ENCODE measurements around the gene HOXD10.

The HOXD10 gene

DNA sequence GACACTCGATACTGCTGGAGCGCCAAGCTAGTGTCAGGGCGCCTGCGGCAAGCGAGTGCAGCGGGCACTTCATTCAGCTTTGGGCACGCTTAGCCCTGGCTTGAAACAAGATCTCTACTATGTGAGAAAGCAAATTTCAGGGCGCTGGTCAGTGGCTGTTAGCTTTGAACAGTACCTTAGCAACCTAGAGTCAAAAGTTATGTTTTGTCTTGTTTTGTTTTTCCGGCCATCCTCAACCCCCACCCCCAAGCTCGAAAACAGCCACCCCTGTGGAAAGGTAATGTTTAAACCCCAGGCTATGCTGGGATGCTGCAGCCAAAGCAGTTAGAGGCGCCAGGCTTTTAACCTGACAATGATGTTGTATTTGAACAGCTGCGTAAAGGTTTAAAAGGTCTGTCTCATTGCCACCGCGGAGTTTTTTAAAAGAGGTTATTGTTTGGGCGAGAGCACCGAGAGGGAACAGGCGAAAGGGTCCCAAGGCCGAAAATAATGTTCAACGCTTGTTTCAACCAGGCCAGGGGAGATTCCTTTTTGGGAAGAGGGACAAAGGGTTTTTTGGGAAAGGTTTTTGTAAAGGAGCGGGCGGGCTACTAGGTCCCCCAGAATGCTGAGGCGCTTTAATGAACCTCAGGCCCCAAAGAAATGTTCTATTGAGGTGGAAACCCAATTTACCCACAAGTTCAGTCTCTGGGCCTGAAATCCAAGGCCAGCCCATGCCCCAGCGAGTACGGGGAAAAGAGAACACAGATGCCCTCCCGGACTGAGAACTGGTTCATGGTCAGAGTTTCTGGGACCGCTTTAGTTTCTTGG, 2.3 kb upstream of the HOXD10 start:
- DNase-seq (ENCODE audit: insufficient read length) (no peak), FAIRE-seq (no peak)
- TF ChIP-seq TAF1 (IDR thresholded peaks at IDR 0.05; ENCODE audit: borderline replicate concordance, low read depth, low read length), result no peak
- TF ChIP-seq POLR2AphosphoS5 (IDR thresholded peaks at IDR 0.05; ENCODE audit: low read depth, low read length), result no peak
- no peak for TF ChIP-seq POLR2A (IDR thresholded peaks at IDR 0.05; ENCODE audit: low read depth, low read length)

DNA sequence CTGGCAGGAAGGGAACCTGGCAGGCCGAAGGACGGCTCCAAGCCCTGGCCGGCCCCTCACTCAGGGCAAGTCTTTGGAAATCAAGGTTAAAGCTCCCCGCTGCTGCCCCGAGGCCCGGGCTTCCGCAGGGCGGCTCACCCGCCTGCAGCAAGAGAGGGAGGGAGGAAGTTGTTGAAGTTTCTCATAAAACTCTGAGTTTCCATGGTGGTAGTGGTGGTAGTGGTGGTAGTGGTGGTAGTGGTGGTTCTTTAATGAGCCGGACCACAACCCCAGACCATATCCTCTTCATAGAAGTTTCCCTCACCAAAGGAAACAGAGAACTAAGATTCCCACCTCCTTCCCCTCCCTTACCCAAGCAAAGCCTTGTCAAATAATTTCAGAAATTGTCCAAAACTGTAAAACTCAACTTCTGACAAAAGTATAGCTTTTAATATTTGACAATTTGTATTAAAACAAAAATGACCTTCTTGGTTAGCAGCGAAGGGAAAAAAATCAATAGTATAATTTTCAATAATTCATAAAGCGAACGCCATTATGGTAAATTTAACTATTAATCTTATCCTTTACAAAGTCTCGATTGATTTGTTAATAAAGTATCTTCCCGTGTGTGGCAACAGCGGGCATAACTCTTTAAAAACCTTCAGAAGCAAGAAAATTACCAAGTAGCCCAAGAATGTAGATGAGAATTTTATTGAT, 1.5 kb upstream of the HOXD10 start:
- TF ChIP-seq POLR2AphosphoS5 (IDR thresholded peaks at IDR 0.05; ENCODE audit: low read depth, low read length), result no peak
- TF ChIP-seq TAF1 (IDR thresholded peaks at IDR 0.05; ENCODE audit: borderline replicate concordance, low read depth, low read length), result no peak
- TF ChIP-seq POLR2A (IDR thresholded peaks at IDR 0.05; ENCODE audit: low read depth, low read length), result no peak
- DNase-seq (ENCODE audit: insufficient read length) (no peak), FAIRE-seq (no peak)

DNA sequence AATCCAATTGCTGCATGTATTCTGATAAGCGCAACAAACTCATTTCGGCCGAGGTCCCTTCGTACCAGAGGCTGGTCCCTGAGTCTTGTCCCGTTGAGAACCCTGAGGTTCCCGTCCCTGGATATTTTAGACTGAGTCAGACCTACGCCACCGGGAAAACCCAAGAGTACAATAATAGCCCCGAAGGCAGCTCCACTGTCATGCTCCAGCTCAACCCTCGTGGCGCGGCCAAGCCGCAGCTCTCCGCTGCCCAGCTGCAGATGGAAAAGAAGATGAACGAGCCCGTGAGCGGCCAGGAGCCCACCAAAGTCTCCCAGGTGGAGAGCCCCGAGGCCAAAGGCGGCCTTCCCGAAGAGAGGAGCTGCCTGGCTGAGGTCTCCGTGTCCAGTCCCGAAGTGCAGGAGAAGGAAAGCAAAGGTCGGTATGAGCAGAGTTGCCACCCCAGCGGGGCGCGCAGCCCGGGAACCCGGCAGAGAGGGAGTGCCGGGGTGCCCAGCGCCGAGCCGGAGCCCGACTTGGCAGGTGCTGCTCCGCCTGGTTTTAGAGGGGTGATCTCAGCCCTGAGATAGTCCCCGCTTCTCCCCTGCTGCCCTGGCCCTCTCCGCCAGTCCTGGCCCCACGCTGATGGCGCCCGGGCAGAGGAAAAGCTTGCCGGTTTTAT, 714 bp downstream of the HOXD10 start:
- no peak for FAIRE-seq
- TF ChIP-seq POLR2AphosphoS5 (IDR thresholded peaks at IDR 0.05; ENCODE audit: low read depth, low read length) (no peak), TAF1 (IDR thresholded peaks at IDR 0.05; ENCODE audit: borderline replicate concordance, low read depth, low read length) (no peak), POLR2A (IDR thresholded peaks at IDR 0.05; ENCODE audit: low read depth, low read length) (no peak)
- DNase-seq (ENCODE audit: insufficient read length), result no peak

DNA sequence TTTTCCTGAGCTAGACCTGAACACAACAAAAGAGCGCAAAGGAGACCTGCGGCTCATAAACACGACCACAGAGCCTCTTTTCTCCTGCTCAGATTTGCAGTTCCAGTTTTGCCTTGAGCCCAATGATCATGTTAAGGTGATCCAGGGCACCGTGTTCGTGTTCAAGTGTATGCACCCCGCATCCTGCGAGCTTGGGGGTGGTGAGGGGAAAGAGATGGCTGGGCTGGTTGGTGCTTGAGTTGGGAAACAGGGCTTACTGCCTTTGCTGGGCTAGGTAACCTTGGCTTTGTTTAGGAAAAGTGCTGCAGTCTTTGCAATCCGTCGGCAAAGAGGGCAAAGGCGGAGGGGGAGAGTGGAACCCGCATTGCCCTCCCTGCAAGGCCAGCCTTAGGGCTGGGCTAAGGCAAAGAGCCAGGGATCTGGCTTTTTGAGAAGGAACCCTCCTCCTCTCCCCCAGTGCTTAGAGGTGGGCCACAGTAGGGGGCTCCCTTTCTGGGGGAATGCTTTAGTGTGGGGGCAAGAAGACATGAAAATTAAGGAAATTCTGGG, 1.3 kb downstream of the HOXD10 start:
- DNase-seq (ENCODE audit: insufficient read length) (no peak), FAIRE-seq (no peak)

DNA sequence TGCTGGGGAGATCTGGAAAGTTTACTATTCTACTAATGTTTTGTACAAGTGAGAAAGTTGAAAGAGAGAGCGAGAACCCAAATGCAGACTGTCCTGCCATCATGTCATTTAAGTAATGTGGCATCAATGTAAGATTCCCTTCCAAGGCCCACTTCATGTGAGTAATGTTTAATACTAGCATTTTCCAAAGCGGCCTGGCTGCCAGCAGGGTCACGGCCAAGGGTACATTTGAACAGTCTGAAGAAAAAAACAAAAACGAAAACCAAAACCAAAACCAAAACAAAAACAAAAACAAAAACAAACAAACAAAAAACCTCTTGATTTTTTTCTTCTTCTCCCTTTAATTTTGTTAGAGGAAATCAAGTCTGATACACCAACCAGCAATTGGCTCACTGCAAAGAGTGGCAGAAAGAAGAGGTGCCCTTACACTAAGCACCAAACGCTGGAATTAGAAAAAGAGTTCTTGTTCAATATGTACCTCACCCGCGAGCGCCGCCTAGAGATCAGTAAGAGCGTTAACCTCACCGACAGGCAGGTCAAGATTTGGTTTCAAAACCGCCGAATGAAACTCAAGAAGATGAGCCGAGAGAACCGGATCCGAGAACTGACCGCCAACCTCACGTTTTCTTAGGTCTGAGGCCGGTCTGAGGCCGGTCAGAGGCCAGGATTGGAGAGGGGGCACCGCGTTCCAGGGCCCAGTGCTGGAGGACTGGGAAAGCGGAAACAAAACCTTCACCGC, 2.2 kb downstream of the HOXD10 start:
- DNase-seq (ENCODE audit: insufficient read length) (no peak), FAIRE-seq (peak; percentile 84)
- TF ChIP-seq TAF1 (IDR thresholded peaks at IDR 0.05; ENCODE audit: borderline replicate concordance, low read depth, low read length) (no peak), POLR2A (IDR thresholded peaks at IDR 0.05; ENCODE audit: low read depth, low read length) (no peak), POLR2AphosphoS5 (IDR thresholded peaks at IDR 0.05; ENCODE audit: low read depth, low read length) (no peak)

More for the DNA sequence above, 1.3 kb downstream of the HOXD10 start:
- TF ChIP-seq POLR2AphosphoS5 (IDR thresholded peaks at IDR 0.05; ENCODE audit: low read depth, low read length) (no peak), TAF1 (IDR thresholded peaks at IDR 0.05; ENCODE audit: borderline replicate concordance, low read depth, low read length) (no peak), POLR2A (IDR thresholded peaks at IDR 0.05; ENCODE audit: low read depth, low read length) (no peak)

DNA sequence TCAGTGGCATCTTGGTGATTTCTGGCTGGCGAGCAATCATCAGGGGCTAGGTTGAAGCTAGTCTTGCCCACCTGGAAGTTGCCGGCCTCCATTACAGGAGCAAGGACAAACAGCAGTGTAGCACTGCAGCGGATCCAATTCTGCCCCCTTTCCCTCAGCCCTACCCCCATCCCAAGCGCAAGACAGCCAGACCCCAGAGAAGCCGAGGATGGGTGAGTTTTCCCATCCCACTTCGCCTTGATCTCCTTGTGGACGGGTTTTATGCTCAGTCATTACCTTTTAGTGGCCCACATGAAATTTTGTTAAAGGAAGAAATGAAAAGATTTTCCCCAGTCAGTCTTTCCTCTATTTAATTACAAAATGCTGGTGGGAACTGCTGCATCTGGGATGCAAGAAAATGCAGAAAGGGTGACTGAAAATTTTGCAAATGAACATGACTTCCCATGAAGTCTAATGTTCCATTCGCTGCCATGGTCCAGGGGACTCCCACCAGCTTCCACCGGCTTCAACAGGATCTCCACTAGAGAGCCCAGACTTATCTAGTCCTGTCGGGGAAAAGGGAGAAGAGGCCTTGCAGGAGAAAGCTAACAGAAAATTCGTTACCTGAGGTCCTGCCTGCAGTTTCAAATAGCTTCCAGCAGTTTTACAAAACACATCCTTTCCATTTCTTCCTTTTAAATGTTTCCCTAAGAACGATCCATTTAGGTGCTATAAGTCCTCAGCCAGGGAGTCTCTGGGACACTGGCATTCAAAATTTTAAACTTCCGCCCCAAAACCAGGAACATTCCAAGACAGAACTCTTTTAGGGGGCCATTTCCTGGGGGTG, 4.0 kb downstream of the HOXD10 start:
- DNase-seq (ENCODE audit: insufficient read length) (no peak), FAIRE-seq (no peak)
- no peak for TF ChIP-seq POLR2AphosphoS5 (IDR thresholded peaks at IDR 0.05; ENCODE audit: low read depth, low read length)
- no peak for TF ChIP-seq POLR2A (IDR thresholded peaks at IDR 0.05; ENCODE audit: low read depth, low read length)

DNA sequence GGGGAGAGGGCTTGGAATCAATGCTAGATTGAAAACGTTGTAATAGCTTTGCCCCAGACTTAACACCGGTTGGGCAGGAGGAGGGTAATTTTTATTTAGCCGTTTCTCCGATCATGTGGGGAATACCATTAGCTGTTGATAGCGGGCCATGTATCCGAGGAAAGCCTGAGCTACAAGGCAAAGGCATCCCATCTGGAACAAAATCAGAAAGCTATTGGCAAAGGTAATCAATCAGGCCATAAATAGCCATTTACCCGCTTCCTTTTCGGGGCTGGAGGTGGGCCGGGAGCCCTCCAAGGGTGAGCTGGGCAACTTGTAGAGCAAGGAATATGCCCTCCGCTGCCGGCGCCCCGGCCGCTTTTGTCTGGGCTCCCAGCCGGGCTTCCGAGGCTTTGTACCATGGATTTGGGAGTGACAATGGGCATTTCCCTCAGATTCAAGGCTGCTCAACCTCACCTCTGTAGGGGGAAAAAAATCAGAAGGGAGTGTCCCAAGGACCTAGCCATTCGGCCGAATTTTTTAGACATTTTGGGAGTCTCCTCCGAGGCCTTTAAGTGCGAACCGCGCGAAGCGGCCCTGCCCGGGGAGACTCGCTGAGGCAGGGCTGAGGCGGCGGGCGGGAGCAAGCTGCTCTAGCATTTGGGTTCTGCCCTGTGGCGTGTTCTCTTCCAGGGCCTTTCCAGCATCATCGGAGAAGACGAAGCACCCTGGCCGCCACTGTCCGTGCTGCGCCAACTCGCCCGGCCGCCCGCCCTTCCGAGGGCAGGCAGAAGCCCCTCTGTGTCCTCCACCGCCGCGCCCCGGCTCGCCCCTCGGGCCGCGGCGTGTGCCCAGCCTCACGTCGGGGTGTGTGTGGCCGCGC, 4.8 kb downstream of the HOXD10 start:
- TF ChIP-seq POLR2A (IDR thresholded peaks at IDR 0.05; ENCODE audit: low read depth, low read length) (no peak), TAF1 (IDR thresholded peaks at IDR 0.05; ENCODE audit: borderline replicate concordance, low read depth, low read length) (no peak), POLR2AphosphoS5 (IDR thresholded peaks at IDR 0.05; ENCODE audit: low read depth, low read length) (no peak)
- DNase-seq (ENCODE audit: insufficient read length) (no peak), FAIRE-seq (no peak)

DNA sequence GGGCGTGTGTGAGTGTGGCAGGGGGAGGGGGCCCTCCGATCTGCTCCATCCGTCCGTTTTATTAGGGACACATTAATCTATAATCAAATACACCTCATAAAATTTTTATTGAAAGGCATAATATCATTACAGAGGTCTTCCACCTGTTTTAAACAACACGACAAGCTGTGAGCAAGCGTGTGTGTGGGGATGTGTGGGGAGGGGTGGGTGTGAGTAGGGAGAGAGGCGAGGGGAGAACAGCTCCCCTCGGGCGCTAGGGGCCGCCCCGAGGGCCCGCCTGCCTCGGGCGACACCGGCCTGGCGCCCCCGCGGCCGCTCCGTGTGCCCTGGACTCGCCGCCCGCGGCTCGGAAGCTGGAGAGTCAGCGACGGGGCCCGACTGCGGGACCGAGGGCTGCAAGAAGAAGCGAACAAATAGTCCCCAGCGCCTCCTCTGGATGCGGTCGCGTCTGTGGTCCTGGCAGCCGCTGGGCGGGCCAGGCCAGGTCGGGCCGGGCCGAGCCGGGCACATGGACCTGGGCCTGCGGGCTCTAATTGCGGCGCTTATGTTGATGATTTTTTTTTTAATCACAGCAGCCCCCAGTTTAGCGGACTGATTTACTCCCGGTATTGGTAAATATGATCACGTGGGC, 5.6 kb downstream of the HOXD10 start:
- no peak for DNase-seq (ENCODE audit: insufficient read length)
- TF ChIP-seq TAF1 (IDR thresholded peaks at IDR 0.05; ENCODE audit: borderline replicate concordance, low read depth, low read length) (no peak), POLR2A (IDR thresholded peaks at IDR 0.05; ENCODE audit: low read depth, low read length) (no peak), POLR2AphosphoS5 (IDR thresholded peaks at IDR 0.05; ENCODE audit: low read depth, low read length) (no peak)
- no peak for FAIRE-seq

DNA sequence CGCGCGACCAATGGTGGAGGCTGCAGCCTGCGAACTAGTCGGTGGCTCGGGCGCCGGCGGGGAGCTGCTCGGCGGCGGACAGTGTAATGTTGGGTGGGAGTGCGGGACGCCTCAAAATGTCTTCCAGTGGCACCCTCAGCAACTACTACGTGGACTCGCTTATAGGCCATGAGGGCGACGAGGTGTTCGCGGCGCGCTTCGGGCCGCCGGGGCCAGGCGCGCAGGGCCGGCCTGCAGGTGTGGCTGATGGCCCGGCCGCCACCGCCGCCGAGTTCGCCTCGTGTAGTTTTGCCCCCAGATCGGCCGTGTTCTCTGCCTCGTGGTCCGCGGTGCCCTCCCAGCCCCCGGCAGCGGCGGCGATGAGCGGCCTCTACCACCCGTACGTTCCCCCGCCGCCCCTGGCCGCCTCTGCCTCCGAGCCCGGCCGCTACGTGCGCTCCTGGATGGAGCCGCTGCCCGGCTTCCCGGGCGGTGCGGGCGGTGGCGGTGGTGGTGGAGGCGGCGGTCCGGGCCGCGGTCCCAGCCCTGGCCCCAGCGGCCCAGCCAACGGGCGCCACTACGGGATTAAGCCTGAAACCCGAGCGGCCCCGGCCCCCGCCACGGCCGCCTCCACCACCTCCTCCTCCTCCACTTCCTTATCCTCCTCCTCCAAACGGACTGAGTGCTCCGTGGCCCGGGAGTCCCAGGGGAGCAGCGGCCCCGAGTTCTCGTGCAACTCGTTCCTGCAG, 6.3 kb downstream of the HOXD10 start, which contains the start of gene HOXD9:
HOXD9 (plus strand) TSS at position 37 of the 728 bp plus-strand sequence; CDS start at position 87, 50 bp downstream.
- FAIRE-seq (no peak), DNase-seq (ENCODE audit: insufficient read length) (no peak)
- TF ChIP-seq POLR2A (IDR thresholded peaks at IDR 0.05; ENCODE audit: low read depth, low read length), result no peak

Measured in GM12892 (cell line).